GM12878 (cell line): Measurements from ENCODE around the gene ARCN1. TPM values are rescaled to one million over a fixed set of nuclear protein-coding genes. Genes with fewer than 3 reads are reported as not detected.

ENCODE experiments used
- ATAC-seq: fragments of 200-7000 bp; cut with Tn5 transposase; 3 replicates; pipeline ENCODE4 v1.9.1; 2020; ENCODE audit warnings: mild to moderate bottlenecking, moderate library complexity
- BruUV-seq: library from RNA; stranded (reverse); fragments of 400-500 nt; replicated peaks from 2 replicates; lab custom pipeline; 2021; lab: Mats Ljungman, UMichigan
- CTCF ChIA-PET: fragments of 300-600 bp; sonication (Branson Sonifier 250); formaldehyde crosslinking; extraction: SDS; loops from one replicate; lab custom pipeline; 2021; ENCODE audit warnings: inconsistent platforms; lab: Yijun Ruan, JAX
- POLR2A ChIA-PET: fragments of 350-600 bp; formaldehyde crosslinking; extraction: SDS; loops from one replicate; lab custom pipeline; 2021; ENCODE audit warnings: inconsistent platforms; lab: Charles Lee
- RAD21 ChIA-PET: fragments of 300-600 bp; sonication (Branson Sonifier 250); formaldehyde crosslinking; loops from one replicate; lab custom pipeline; 2023; ENCODE audit warnings: antibody characterized with exemption; ENCODE audit not compliant: unreplicated experiment; lab: Charles Lee
- SMC1A ChIA-PET: fragments of 300-600 bp; sonication (Branson Sonifier 250); formaldehyde crosslinking; loops from one replicate; lab custom pipeline; 2023; ENCODE audit not compliant: unreplicated experiment, uncharacterized antibody; lab: Charles Lee
- DNase-seq: peaks from one replicate; pipeline ENCODE4 v3.0.0-alpha.2; 2011; ENCODE audit warnings: low read depth, low spot score
- FAIRE-seq: peaks from 3 replicates; lab custom pipeline; 2011; peaks lifted over from hg19 to GRCh38; lab: Jason Lieb, UNC
- H2AFZ ChIP-seq: 2 replicates; pipeline ENCODE4 v1.6.0; 2011; ENCODE audit warnings: low read depth, low read length, control low read depth; ENCODE audit not compliant: control insufficient read depth
- H3K27ac ChIP-seq: 2 replicates; pipeline ENCODE4 v1.5.1; 2011; ENCODE audit warnings: control low read depth; ENCODE audit not compliant: control insufficient read depth, insufficient read depth
- H3K27me3 ChIP-seq, 2 experiments: replicated peaks in 1 of 2; 2 replicates each; pipeline versions ENCODE4 v1.6.0 to v1.6.1; 2011; ENCODE audit warnings: low read length in 1 of 2; ENCODE audit not compliant: control insufficient read depth in 2 of 2, insufficient read depth in 2 of 2
- H3K36me3 ChIP-seq, 2 experiments: 2 replicates each; pipeline ENCODE4 v1.5.1; 2011; ENCODE audit warnings: low read length in 1 of 2; ENCODE audit not compliant: control insufficient read depth in 2 of 2, insufficient read depth in 2 of 2
- H3K4me1 ChIP-seq: 2 replicates; pipeline ENCODE4 v1.6.1; 2011; ENCODE audit warnings: mild to moderate bottlenecking, low read length, moderate library complexity, mixed read lengths; ENCODE audit not compliant: control insufficient read depth, insufficient read depth
- H3K4me2 ChIP-seq: 2 replicates; pipeline ENCODE4 v1.6.0; 2011; ENCODE audit warnings: control low read depth; ENCODE audit not compliant: control insufficient read depth, insufficient read depth
- H3K4me3 ChIP-seq: fragments of 200-600 bp; sonication (generic); 2 replicates; pipeline ENCODE4 v1.5.1; 2016
- H3K79me2 ChIP-seq: 2 replicates; pipeline ENCODE4 v1.6.0; 2011; ENCODE audit warnings: low read length; ENCODE audit not compliant: control insufficient read depth, insufficient read depth
- H3K9ac ChIP-seq: 2 replicates; pipeline ENCODE4 v1.8.0; 2011; ENCODE audit warnings: low read length, control low read depth, mixed read lengths; ENCODE audit not compliant: control insufficient read depth, insufficient read depth
- H3K9me3 ChIP-seq: replicated peaks from 3 replicates; pipeline ENCODE4 v1.5.1; 2011; ENCODE audit warnings: mild to moderate bottlenecking, low read length; ENCODE audit not compliant: control insufficient read depth, insufficient read depth
- H4K20me1 ChIP-seq: 2 replicates; pipeline ENCODE4 v1.6.0; 2011; ENCODE audit not compliant: control insufficient read depth, insufficient read depth
- ASH2L ChIP-seq: fragments of 300-600, 200-600 bp; sonication (generic); IDR thresholded peaks from 2 replicates; pipeline ENCODE4 v1.6.1; 2017; ENCODE audit warnings: low read depth, mild to moderate bottlenecking, borderline replicate concordance
- BMI1 ChIP-seq: fragments of 450-650 bp; IDR thresholded peaks from 2 replicates; pipeline ENCODE4 v1.6.1; 2016; ENCODE audit warnings: mild to moderate bottlenecking, moderate library complexity, borderline replicate concordance
- CBX3 ChIP-seq: fragments of 200-600 bp; sonication (generic); IDR thresholded peaks from 2 replicates; pipeline ENCODE4 v1.6.1; 2016; ENCODE audit warnings: low read depth, borderline replicate concordance
- MTA3 ChIP-seq: IDR thresholded peaks from 2 replicates; pipeline ENCODE4 v1.6.1; 2012; ENCODE audit warnings: low read length, inconsistent platforms, borderline replicate concordance
- NR2F1 ChIP-seq: fragments of 450-650 bp; conservative IDR thresholded peaks from 2 replicates; pipeline ENCODE4 v1.6.1; 2017; ENCODE audit warnings: mild to moderate bottlenecking
- PKNOX1 ChIP-seq: fragments of 450-650 bp; IDR thresholded peaks from 2 replicates; pipeline ENCODE4 v1.6.1; 2016; ENCODE audit warnings: mild to moderate bottlenecking
- SPI1 ChIP-seq: IDR thresholded peaks from 2 replicates; pipeline ENCODE4 v1.6.1; 2011; ENCODE audit warnings: low read depth, mild to moderate bottlenecking, low read length, moderate library complexity, borderline replicate concordance; ENCODE audit not compliant: insufficient read depth
- YBX1 ChIP-seq: fragments of 450-650 bp; IDR thresholded peaks from 2 replicates; pipeline ENCODE4 v1.6.1; 2016; ENCODE audit warnings: antibody characterized with exemption
- WGBS: methylation state at CpG from one replicate; pipeline ENCODE4 v1.1.6; 2016; ENCODE audit warnings: low lambda C conversion rate; ENCODE audit not compliant: insufficient replicate concordance, insufficient coverage; ENCODE audit errors: missing lambda C conversion rate; 5-methylcytosine and 5-hydroxymethylcytosine counted together
- in situ Hi-C: fragments of 300-500 bp; cut with MboI; formaldehyde crosslinking; loops from 9 replicates; pipeline ENCODE4 v1.14.3; 2018; ENCODE audit warnings: mixed read lengths
- intact Hi-C: fragments of 100-400 bp; cut with micrococcal nuclease; formaldehyde crosslinking; loops from one replicate; pipeline ENCODE4 v1.14.2; 2022; ENCODE audit not compliant: unreplicated experiment
- polyA plus RNA-seq, 11 experiments: library from polyadenylated mRNA; depleted of rRNA in 4 of 11; unstranded in 6 of 11; stranded (reverse) in 5 of 11; fragments of >200 nt; fragmentation: Nextera tagmentation in 4 of 11; fragmentation: Illumina TruSeq in 1 of 11; extraction: Ambion mirVana in 4 of 11; extraction: Trizol in 1 of 11; gene quantifications; 1 replicate in 1 of 11; 2 replicates in 10 of 11; pipeline versions ENCODE4 v1.2.1 to v1.2.3, GENCODE V29; 2011 to 2016; ENCODE audit warnings: inconsistent platforms in 2 of 11, missing spikeins in 2 of 11, low read depth in 1 of 11
- total RNA-seq, 4 experiments: library from RNA; depleted of rRNA in 3 of 4; stranded (reverse); fragments of >200 nt in 3 of 4; fragmentation: Illumina TruSeq in 1 of 4; extraction: Trizol in 1 of 4; gene quantifications; 2 replicates each; pipeline versions ENCODE4 v1.2.1 to v1.2.3, GENCODE V29; 2013 to 2021

The ARCN1 gene
- total and polyA plus RNA-seq, 10 of the 15 experiments (the other 5 are each of a cell fraction or from before 2014, with no cell fraction given) = 33.3 to 172 (median 106) TPM

- RAD21 ChIA-PET = no interaction called here
- Histone ChIP-seq H3K9me3 (no peaks in the 10 kb centered on the region), H3K4me3 (no peak overlapping the region), H2AFZ (no peak overlapping the region), H3K4me1 (no peaks in the 10 kb centered on the region), H3K36me3 (no peaks in the 10 kb centered on the region), H3K9ac (no peak overlapping the region), H3K27ac (no peak overlapping the region), H3K27me3 (peaks cover 7 to 8% of the 10 kb centered on the region in 2 experiments; a peak in 3 of 4 replicates), H3K4me2 (no peak overlapping the region), H4K20me1 (no peaks in the 10 kb centered on the region), H3K79me2 (no peaks in the 10 kb centered on the region)
- intact Hi-C loops (no loop called here), in situ Hi-C loops (no loop called here)
- POLR2A ChIA-PET = no interaction called here
- ATAC-seq (no peak), FAIRE-seq (no peak), DNase-seq (no peak)
- CTCF ChIA-PET = no interaction called here
- no TSS peak for BruUV-seq
- WGBS = 44% methylated on average over 5 of the region's 5 CpGs
- SMC1A ChIA-PET = no interaction called here
- TF ChIP-seq PKNOX1 = no peak
- TF ChIP-seq ASH2L = no peak
- no peak for TF ChIP-seq MTA3
- TF ChIP-seq NR2F1 = no peak
- TF ChIP-seq BMI1 = peak; percentile 42; the same call in 1 of the 2 replicates
- TF ChIP-seq YBX1 = no peak
- no peak for TF ChIP-seq SPI1
- TF ChIP-seq CBX3 = no peak
These were observed 43.8 kb downstream of the ARCN1 start for GRCh38 chr11:118615976-118616371.
